GM23248 (cell line): ENCODE measurements around the gene FBXW11. TPM values are rescaled to one million over a fixed set of nuclear protein-coding genes. Genes with fewer than 3 reads are reported as not detected.
"Not testable (repeated sequence)": the region's sequence is repeated elsewhere in the genome, so short reads cannot be mapped to it uniquely, and the experiment has no call there.

Experiments
- DNase-seq: peaks from one replicate; pipeline ENCODE4 v3.0.0-alpha.2; 2015
- H2AFZ ChIP-seq: fragments of 200-600 bp; sonication (generic); 2 replicates; pipeline ENCODE4 v1.6.1; 2016; ENCODE audit warnings: antibody characterized with exemption
- H3F3A ChIP-seq: fragments of 200-600 bp; sonication (generic); 2 replicates; pipeline ENCODE4 v1.6.1; 2016; ENCODE audit warnings: mild to moderate bottlenecking, antibody characterized with exemption, mixed run types; ENCODE audit not compliant: insufficient read depth
- H3K27ac ChIP-seq: fragments of 200-600 bp; sonication (generic); 2 replicates; pipeline ENCODE4 v1.5.1; 2016; ENCODE audit warnings: mild to moderate bottlenecking
- H3K27me3 ChIP-seq: fragments of 200-600 bp; sonication (generic); replicated peaks from 2 replicates; pipeline ENCODE4 v1.6.1; 2016; ENCODE audit warnings: mild to moderate bottlenecking; ENCODE audit not compliant: insufficient read depth
- H3K36me3 ChIP-seq: fragments of 200-600 bp; sonication (generic); 2 replicates; pipeline ENCODE4 v1.6.1; 2016; ENCODE audit warnings: low read depth, mild to moderate bottlenecking
- H3K4me1 ChIP-seq: fragments of 200-600 bp; sonication (generic); 2 replicates; pipeline ENCODE4 v1.6.1; 2016; ENCODE audit warnings: mild to moderate bottlenecking; ENCODE audit not compliant: insufficient read depth
- H3K4me2 ChIP-seq: fragments of 200-600 bp; sonication (generic); one replicate; pipeline ENCODE4 v1.6.1; 2016; ENCODE audit warnings: mild to moderate bottlenecking; ENCODE audit not compliant: unreplicated experiment
- H3K4me3 ChIP-seq: fragments of 200-600 bp; sonication (generic); 2 replicates; pipeline ENCODE4 v1.5.1; 2016; ENCODE audit warnings: mild to moderate bottlenecking
- H3K79me2 ChIP-seq: fragments of 200-600 bp; sonication (generic); 2 replicates; pipeline ENCODE4 v1.6.1; 2016; ENCODE audit warnings: mild to moderate bottlenecking; ENCODE audit not compliant: insufficient read depth
- H3K9ac ChIP-seq: fragments of 200-600 bp; sonication (generic); 2 replicates; pipeline ENCODE4 v1.6.1; 2016; ENCODE audit warnings: mild to moderate bottlenecking
- H3K9me2 ChIP-seq: fragments of 200-600 bp; sonication (generic); 2 replicates; pipeline ENCODE4 v1.6.1; 2016; ENCODE audit warnings: mixed run types, mild to moderate bottlenecking, moderate library complexity; ENCODE audit not compliant: insufficient read depth
- H3K9me3 ChIP-seq: fragments of 200-600 bp; sonication (generic); one replicate; pipeline ENCODE4 v1.6.1; 2017; ENCODE audit warnings: low read depth
- H4K20me1 ChIP-seq: fragments of 200-600 bp; sonication (generic); 2 replicates; pipeline ENCODE4 v1.6.0; 2016; ENCODE audit not compliant: insufficient read depth
- EZH2 ChIP-seq: fragments of 200-600 bp; sonication (generic); IDR thresholded peaks from 2 replicates; pipeline ENCODE4 v1.6.1; 2018; ENCODE audit warnings: antibody characterized with exemption, mild to moderate bottlenecking; ENCODE audit not compliant: insufficient read depth, poor library complexity, severe bottlenecking
- EZH2phosphoT487 ChIP-seq: fragments of 200-600 bp; sonication (generic); IDR thresholded peaks from 2 replicates; pipeline ENCODE4 v1.6.1; 2018; ENCODE audit warnings: antibody characterized with exemption, moderate library complexity, mild to moderate bottlenecking, low read depth; ENCODE audit not compliant: insufficient read depth
- WGBS, 2 experiments: methylation state at CpG; one replicate each; pipeline ENCODE4 v1.1.6; 2015 to 2017; ENCODE audit warnings: low lambda C conversion rate in 2 of 2, low coverage in 1 of 2; ENCODE audit errors: missing lambda C conversion rate in 2 of 2; 5-methylcytosine and 5-hydroxymethylcytosine counted together
- in situ Hi-C: fragments of 300-500 bp; cut with MboI; formaldehyde crosslinking; loops from 2 replicates; pipeline ENCODE4 v1.15.0; 2020
- polyA plus RNA-seq: library from polyadenylated mRNA; unstranded; fragments of >200 nt; fragmentation: Nextera tagmentation; extraction: Ambion mirVana; gene quantifications from 2 replicates; pipeline ENCODE4 v1.2.1, GENCODE V29; 2016
- total RNA-seq: library from RNA; depleted of rRNA; stranded (reverse); fragments of >200 nt; shearing (Covaris generic); gene quantifications from 2 replicates; pipeline ENCODE4 v1.2.3, GENCODE V29; 2014

FBXW11 gene
- total and polyA plus RNA-seq, 2 experiments from 2014 or later, result 30.6 to 78.0 TPM

DNA sequence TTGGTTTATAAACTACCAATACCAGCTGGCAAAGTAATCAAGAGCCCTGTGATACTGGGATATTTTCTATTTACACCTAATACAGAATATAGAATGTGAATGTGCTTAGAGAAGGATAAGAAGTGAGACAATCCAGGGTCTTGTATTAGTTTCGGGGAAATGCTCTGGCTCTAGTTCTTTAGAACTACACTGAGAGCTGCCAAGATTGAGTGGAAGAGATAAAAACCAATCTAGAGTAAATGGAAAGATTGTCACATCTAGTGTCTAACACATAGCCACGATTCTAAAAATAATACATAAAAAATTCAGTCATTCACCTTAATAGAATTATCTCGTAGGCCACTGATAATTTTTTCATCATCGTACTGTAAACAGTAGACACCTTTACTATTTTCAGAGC, 115.3 kb downstream of the FBXW11 start:
- Histone ChIP-seq H3K27me3 (no peaks in the 10 kb centered on the region), H3K9me2 (no peaks in the 10 kb centered on the region), H3K79me2 (peaks cover 7% of the 10 kb centered on the region), H3K9ac (no peak overlapping the region), H3K4me1 (peaks cover 15% of the 10 kb centered on the region), H3K27ac (no peak overlapping the region), H3F3A (peaks cover 21% of the 10 kb centered on the region), H3K4me2 (no peak overlapping the region), H3K4me3 (no peak overlapping the region), H3K36me3 (peaks cover 11% of the 10 kb centered on the region), H2AFZ (no peak overlapping the region), H3K9me3 (no peaks in the 10 kb centered on the region), H4K20me1 (no peaks in the 10 kb centered on the region)
- TF ChIP-seq EZH2, result no peak
- TF ChIP-seq EZH2phosphoT487, result no peak
- 96 to 99% methylated on average over 4 of the region's 4 CpGs for WGBS, 2 experiments
- DNase-seq, result no peak
- in situ Hi-C loops, result no loop called here

DNA sequence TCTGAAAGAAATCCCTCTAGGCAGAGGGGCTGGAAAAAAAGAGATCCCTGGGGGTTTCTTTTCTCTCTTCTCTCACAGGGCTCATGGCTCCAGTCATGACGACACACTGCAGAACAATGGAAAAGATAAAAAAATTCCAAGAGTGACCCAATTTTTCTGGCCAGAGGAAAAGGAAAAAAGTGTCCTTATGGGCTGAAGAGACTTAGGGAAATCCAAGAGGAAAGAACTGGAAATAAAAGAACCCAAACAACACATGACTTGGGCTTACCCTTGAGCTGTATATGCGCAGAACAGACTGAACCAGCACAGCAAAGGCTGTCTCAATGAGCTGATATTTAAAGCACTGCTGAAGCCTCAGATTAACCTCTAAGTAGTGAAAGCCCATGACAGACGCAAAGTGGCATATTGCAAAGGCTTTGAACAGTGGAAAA, 118.4 kb downstream of the FBXW11 start:
- H3K79me2 ChIP-seq, result peaks cover 16% of the 10 kb centered on the region
- 54 to 66% methylated on average over 3 of the region's 3 CpGs for WGBS, 2 experiments
- H3K9ac ChIP-seq, result no peak overlapping the region
- no peak overlapping the region for H3K4me3 ChIP-seq
- H3K27me3 ChIP-seq, result no peaks in the 10 kb centered on the region
- DNase-seq, result no peak
- H2AFZ ChIP-seq, result no peak overlapping the region
- no peaks in the 10 kb centered on the region for H3K9me3 ChIP-seq
- H3K9me2 ChIP-seq, result no peaks in the 10 kb centered on the region
- H3K36me3 ChIP-seq, result peaks cover 21% of the 10 kb centered on the region
- 0 out of 2 replicates have a peak, but pooled peaks cover 9% of the 10 kb centered on the region for H3F3A ChIP-seq
- TF ChIP-seq EZH2phosphoT487 (no peak), EZH2 (no peak)
- no peaks in the 10 kb centered on the region for H4K20me1 ChIP-seq
- in situ Hi-C loops, result no loop called here
- no peak overlapping the region for H3K4me2 ChIP-seq
- H3K4me1 ChIP-seq, result peaks cover 3% of the 10 kb centered on the region
- H3K27ac ChIP-seq, result no peak overlapping the region

DNA sequence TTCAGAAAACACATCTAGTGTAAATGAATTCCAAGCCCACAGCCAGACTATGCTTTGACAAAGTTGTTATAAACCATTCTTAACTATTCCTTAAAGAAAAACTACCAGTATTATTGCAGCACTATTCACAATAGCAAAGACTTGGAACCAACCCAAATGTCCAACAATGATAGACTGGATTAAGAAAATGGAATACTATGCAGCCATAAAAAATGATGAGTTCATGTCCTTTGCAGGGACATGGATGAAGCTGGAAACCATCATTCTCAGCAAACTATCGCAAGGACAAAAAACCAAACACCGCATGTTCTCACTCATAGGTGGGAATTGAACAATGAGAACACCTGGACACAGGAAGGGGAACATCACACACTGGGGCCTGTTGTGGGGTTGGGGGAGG, 120.4 kb downstream of the FBXW11 start:
- H3F3A ChIP-seq, H4K20me1 ChIP-seq, H3K4me1 ChIP-seq, H3K79me2 ChIP-seq, H3K4me2 ChIP-seq, H3K9ac ChIP-seq, H3K9me2 ChIP-seq, H3K9me3 ChIP-seq, in situ Hi-C loops, H3K27ac ChIP-seq, H3K4me3 ChIP-seq, H2AFZ ChIP-seq, DNase-seq, H3K27me3 ChIP-seq: not testable (repeated sequence)
- 100% methylated on average over 1 to 2 of the region's 2 CpGs for WGBS, 2 experiments
- peaks cover 21% of the 10 kb centered on the region for H3K36me3 ChIP-seq

DNA sequence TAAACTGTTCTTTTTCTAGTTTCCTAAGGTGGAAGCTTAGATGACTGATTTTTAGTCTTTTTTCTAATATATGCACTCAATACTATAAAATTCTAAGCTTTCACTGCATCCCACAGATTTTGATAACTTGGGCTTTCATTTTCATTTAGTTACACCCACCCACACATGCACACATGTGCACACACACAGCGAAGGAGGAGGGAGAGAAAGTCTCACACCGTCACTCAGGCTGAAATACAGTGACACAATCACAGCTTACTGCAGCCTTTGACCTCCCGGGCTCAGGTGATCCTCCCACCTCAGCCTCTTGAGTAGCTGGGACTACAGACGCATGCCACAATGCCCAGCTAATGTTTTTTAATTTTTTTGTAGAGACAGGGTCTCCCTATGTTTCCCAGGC, 124.3 kb downstream of the FBXW11 start:
- Histone ChIP-seq H3K4me3 (no peak overlapping the region), H2AFZ (no peak overlapping the region), H3K4me2 (no peak overlapping the region), H3K79me2 (peaks cover 9% of the 10 kb centered on the region; the same call in 1 of the 2 replicates), H3K9me3 (no peaks in the 10 kb centered on the region), H3K27ac (no peak overlapping the region), H4K20me1 (no peaks in the 10 kb centered on the region), H3K9me2 (no peaks in the 10 kb centered on the region), H3K27me3 (no peaks in the 10 kb centered on the region), H3K4me1 (no peaks in the 10 kb centered on the region), H3F3A (no peaks in the 10 kb centered on the region), H3K36me3 (peaks cover 15% of the 10 kb centered on the region; the same call in 1 of the 2 replicates), H3K9ac (no peak overlapping the region)
- TF ChIP-seq EZH2 (no peak), EZH2phosphoT487 (no peak)
- no peak for DNase-seq
- 98 to 100% methylated on average over 4 of the region's 4 CpGs for WGBS, 2 experiments
- in situ Hi-C loops, result no loop called here

DNA sequence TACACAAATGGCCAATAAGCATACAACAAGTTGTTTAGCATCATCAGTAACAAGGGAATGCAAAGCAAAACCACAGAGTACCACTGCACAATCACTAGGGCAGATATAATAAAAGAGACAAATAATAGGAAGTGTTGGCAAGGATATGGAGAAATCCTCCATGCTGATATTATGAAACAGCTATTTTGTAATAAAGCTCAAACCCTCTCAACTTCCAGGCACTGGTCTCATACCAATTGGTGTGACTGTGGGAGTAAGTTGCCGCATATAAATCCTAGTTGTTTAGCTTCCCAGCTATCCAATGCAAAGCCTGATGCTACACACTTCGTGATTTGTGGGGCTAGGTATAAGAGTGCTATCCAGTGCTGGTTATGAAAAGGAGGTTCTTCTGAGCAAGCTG, 132.2 kb downstream of the FBXW11 start:
- TF ChIP-seq EZH2 (no peak), EZH2phosphoT487 (no peak)
- in situ Hi-C loops, result no loop called here

More for the DNA sequence above, 132.2 kb downstream of the FBXW11 start:
- Histone ChIP-seq H3K27ac (peak overlapping the region; percentile 22), H3K9me2 (no peaks in the 10 kb centered on the region), H4K20me1 (no peaks in the 10 kb centered on the region), H3K4me1 (peaks cover 19% of the 10 kb centered on the region), H3F3A (0 out of 2 replicates have a peak, but pooled peaks cover 4% of the 10 kb centered on the region), H3K4me3 (no peak overlapping the region), H3K9me3 (no peaks in the 10 kb centered on the region), H3K9ac (no peak overlapping the region), H3K4me2 (no peak overlapping the region), H3K27me3 (no peaks in the 10 kb centered on the region), H2AFZ (no peak overlapping the region), H3K36me3 (peaks cover 20% of the 10 kb centered on the region), H3K79me2 (peaks cover 12% of the 10 kb centered on the region; the same call in 1 of the 2 replicates)
- WGBS, 2 experiments, result 72 to 73% methylated on average over 2 of the region's 2 CpGs
- DNase-seq, result peak; percentile 63
